Measurements from ENCODE around the gene SLC35G2. TPM values are rescaled to one million over a fixed set of nuclear protein-coding genes. Genes with fewer than 3 reads are reported as not detected.

SLC35G2 gene
- total RNA-seq, 3 donors from 2014 or later: 0.41 to 2.4 (median 1.9) TPM

- intact Hi-C loops (cut with DNase I, micrococcal nuclease): no loop called here
- no peaks in the 10 kb centered on the region for H3K36me3 ChIP-seq (ENCODE audit: low read depth)
- no peak for TF ChIP-seq CTCF (IDR thresholded peaks at IDR 0.05)
These were observed 17.0 kb downstream of the SLC35G2 start for GRCh38 chr3:136835813-136836510.

DNA sequence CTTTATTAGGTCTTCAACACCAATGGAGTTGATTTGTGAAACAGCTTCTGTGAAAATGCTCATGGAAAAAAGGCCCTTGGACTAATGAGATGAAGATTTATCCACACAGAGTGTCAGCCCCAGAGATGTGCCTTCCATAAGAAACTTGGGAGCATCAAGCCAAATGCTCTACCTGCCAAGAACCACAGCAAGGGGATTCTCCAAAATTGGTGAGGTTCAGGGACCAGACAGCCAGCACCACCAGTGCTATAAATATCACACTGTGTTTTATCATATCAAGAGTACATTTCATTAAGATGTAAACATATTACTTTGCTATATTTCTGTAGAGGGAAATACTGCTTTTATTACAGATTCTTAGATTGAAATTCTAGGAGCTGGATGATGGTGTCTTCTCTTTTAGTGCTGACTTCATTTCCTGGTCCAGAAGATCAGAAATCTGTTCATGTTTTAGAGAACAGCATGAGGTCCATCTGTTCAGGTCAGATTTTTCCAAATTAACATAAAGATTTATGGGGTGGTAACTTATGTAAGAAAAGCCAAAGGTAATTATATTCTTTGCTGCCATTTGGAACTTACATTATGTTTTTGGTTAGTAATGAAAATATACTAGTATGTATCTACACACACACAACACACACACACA lies 17.7 kb downstream of the SLC35G2 start:
- no peak for DNase-seq
- H3K9me3 ChIP-seq: no peaks in the 10 kb centered on the region
- H3K4me3 ChIP-seq: no peak overlapping the region
- H3K4me1 ChIP-seq (ENCODE audit: low read depth): no peaks in the 10 kb centered on the region
- ATAC-seq: no peak
- intact Hi-C loops (cut with DNase I, micrococcal nuclease): no loop called here
- no peak for TF ChIP-seq CTCF (IDR thresholded peaks at IDR 0.05)
- no peaks in the 10 kb centered on the region for H3K36me3 ChIP-seq (ENCODE audit: low read depth)

More at GRCh38 chr3:136835813-136836510, 17.0 kb downstream of the SLC35G2 start:
- Histone ChIP-seq H3K4me3 (no peak overlapping the region), H3K4me1 (ENCODE audit: low read depth) (no peaks in the 10 kb centered on the region), H3K9me3 (no peaks in the 10 kb centered on the region)
- ATAC-seq (no peak), DNase-seq (no peak)

GRCh38 chr3:136838641-136839555 lies 20.0 kb downstream of the SLC35G2 start:
- ATAC-seq (no peak), DNase-seq (no peak)
- Histone ChIP-seq H3K36me3 (ENCODE audit: low read depth) (no peaks in the 10 kb centered on the region), H3K9me3 (no peaks in the 10 kb centered on the region), H3K4me1 (ENCODE audit: low read depth) (no peaks in the 10 kb centered on the region), H3K4me3 (no peak overlapping the region)
- intact Hi-C loops (cut with DNase I, micrococcal nuclease): no loop called here
- no peak for TF ChIP-seq CTCF (IDR thresholded peaks at IDR 0.05)

DNA sequence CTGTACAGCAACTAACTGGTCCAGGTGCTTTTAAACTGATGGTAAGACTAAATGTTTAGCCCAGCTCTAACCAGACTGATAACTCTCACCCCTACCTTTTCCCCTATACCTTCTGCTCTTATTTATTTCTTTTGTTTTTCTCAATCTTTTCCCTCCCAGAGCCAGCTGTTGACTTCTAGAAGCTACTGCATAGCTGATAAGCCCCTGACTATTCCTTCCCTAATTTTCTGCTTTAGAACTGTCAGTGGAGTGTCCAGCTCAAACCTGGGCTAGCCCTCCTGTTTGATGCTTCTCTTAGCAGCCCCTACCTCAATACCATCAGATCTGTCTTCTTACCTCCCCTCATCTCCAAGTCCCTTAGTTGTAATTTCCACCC lies 20.6 kb downstream of the SLC35G2 start:
- intact Hi-C loops (cut with DNase I, micrococcal nuclease): no loop called here
- H3K4me3 ChIP-seq: no peak overlapping the region
- H3K4me1 ChIP-seq (ENCODE audit: low read depth): no peaks in the 10 kb centered on the region
- no peak for TF ChIP-seq CTCF (IDR thresholded peaks at IDR 0.05)
- no peak for DNase-seq
- no peaks in the 10 kb centered on the region for H3K9me3 ChIP-seq
- ATAC-seq: no peak
- H3K36me3 ChIP-seq (ENCODE audit: low read depth): no peaks in the 10 kb centered on the region

- Histone ChIP-seq H3K4me1 (ENCODE audit: low read depth) (no peaks in the 10 kb centered on the region), H3K9me3 (no peaks in the 10 kb centered on the region), H3K4me3 (no peak overlapping the region), H3K36me3 (ENCODE audit: low read depth) (no peaks in the 10 kb centered on the region)
- TF ChIP-seq CTCF (IDR thresholded peaks at IDR 0.05): no peak
- DNase-seq (no peak), ATAC-seq (no peak)
- intact Hi-C loops (cut with DNase I, micrococcal nuclease): no loop called here
These were observed 21.3 kb downstream of the SLC35G2 start for GRCh38 chr3:136840252-136840651.

Data from mucosa of descending colon (tissue), 3 donors.